LoVo (cell line): ENCODE data around the gene PTPRD.

Source experiments
- DNase-seq: peaks from one replicate; pipeline ENCODE4 v3.0.0-alpha.2; 2016; ENCODE audit warnings: low spot score

Gene PTPRD

GRCh38 chr9:8508671-8509290, 2104.0 kb downstream of the PTPRD start:
- DNase-seq: no peak

GRCh38 chr9:8494571-8494970, 2118.2 kb downstream of the PTPRD start:
- DNase-seq: no peak

- no peak for DNase-seq
Measured at GRCh38 chr9:8492679-8493078, 2120.1 kb downstream of the PTPRD start.

- DNase-seq: no peak
Measured at GRCh38 chr9:8492024-8492423, 2120.8 kb downstream of the PTPRD start.

- no peak for DNase-seq
Measured at GRCh38 chr9:8491563-8491962, 2121.2 kb downstream of the PTPRD start.

- no peak for DNase-seq
Measured at GRCh38 chr9:8489835-8490234, 2123.0 kb downstream of the PTPRD start.

- no peak for DNase-seq
Measured at GRCh38 chr9:8486095-8486494, 2126.7 kb downstream of the PTPRD start.

GRCh38 chr9:8484597-8485191, 2128.1 kb downstream of the PTPRD start:
- no peak for DNase-seq

- DNase-seq: no peak
Measured at GRCh38 chr9:8477450-8477849, 2135.4 kb downstream of the PTPRD start.

GRCh38 chr9:8474937-8475336, 2137.9 kb downstream of the PTPRD start:
- DNase-seq: no peak

- DNase-seq: no peak
Measured at GRCh38 chr9:8473244-8474020, 2139.4 kb downstream of the PTPRD start.

GRCh38 chr9:8468045-8468637, 2144.7 kb downstream of the PTPRD start:
- DNase-seq: no peak

- DNase-seq: no peak
Measured at GRCh38 chr9:8457816-8458215, 2155.0 kb downstream of the PTPRD start.

GRCh38 chr9:8457055-8457454, 2155.7 kb downstream of the PTPRD start:
- no peak for DNase-seq

GRCh38 chr9:8456344-8456743, 2156.5 kb downstream of the PTPRD start:
- DNase-seq: no peak

GRCh38 chr9:8450810-8451545, 2161.8 kb downstream of the PTPRD start:
- no peak for DNase-seq

GRCh38 chr9:8448226-8448625, 2164.6 kb downstream of the PTPRD start:
- no peak for DNase-seq

GRCh38 chr9:8447601-8448000, 2165.2 kb downstream of the PTPRD start:
- no peak for DNase-seq

GRCh38 chr9:8437876-8438275, 2174.9 kb downstream of the PTPRD start:
- no peak for DNase-seq

- no peak for DNase-seq
Measured at GRCh38 chr9:8437259-8437658, 2175.5 kb downstream of the PTPRD start.

- DNase-seq: no peak
Measured at GRCh38 chr9:8436786-8437185, 2176.0 kb downstream of the PTPRD start.

- DNase-seq: no peak
Measured at GRCh38 chr9:8434621-8435020, 2178.2 kb downstream of the PTPRD start.
